Right lobe of liver (tissue), 4 donors: ENCODE results near the gene ANO4.

Experiments
- CTCF ChIP-seq, 4 donors: fragments of 200-600 bp in 3 of 4; fragments of 450-650 bp in 1 of 4; IDR thresholded peaks; one replicate each; pipeline versions ENCODE4 v1.5.1 to v1.8.0; 2016 to 2022; ENCODE audit warnings: antibody characterized with exemption in 4 of 4, mild to moderate bottlenecking in 2 of 4
- POLR2A ChIP-seq: fragments of 450-650 bp; IDR thresholded peaks from one replicate; pipeline ENCODE4 v1.6.1; 2017; ENCODE audit warnings: antibody characterized with exemption, mild to moderate bottlenecking
- donor health status: DM: no; HTN: no; CAD: no.
- donor health status: DM: no; HTN: no; CAD: no.
- donor health status: DM: no; HTN: yes; CAD: no.

DNA sequence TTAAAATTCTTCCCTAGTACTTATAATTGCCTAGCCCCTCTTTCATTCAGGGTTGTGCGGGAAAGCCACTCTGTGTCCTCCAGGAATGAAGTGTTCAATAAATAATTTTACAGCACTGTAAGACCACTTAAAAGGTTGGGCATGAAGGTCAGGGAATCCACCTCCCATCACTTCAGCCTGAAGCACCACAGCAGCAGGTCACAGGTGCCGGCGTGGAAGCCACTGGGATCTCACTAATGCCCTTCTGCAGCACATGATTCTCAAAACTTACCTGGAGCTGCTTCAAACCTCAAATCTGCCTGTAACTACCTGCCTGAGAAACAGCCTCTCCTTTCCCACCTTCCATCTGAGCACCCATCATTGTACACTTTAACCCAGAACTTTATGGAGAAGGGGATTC is 159.5 kb downstream of the ANO4 start:
- TF ChIP-seq CTCF (IDR thresholded peaks at IDR 0.05): no peak
- no peak for TF ChIP-seq POLR2A
